ENCODE measurements around the gene CSNK1E.

DNA sequence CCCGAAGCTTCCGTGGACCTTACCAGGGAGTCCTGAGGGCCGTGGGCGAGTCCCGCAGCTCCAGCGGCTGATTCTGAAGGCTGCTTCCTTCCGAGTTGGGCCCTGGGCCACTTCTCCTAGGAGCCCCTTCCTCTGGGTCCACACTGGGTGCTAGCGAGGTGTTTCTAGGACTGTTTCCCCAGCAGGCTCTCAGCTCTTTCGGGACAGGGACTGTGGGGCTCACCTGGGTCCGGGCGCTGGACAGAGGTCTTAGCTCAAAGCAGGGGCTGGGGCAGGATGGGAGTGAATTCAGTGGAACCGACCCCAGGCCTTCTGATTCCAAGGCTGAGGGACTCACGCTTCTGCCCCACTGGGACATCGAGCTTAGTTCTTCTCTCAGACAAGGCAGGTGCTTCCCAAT lies 29.3 kb upstream of the CSNK1E start:
- TF ChIP-seq, protein P1, sequence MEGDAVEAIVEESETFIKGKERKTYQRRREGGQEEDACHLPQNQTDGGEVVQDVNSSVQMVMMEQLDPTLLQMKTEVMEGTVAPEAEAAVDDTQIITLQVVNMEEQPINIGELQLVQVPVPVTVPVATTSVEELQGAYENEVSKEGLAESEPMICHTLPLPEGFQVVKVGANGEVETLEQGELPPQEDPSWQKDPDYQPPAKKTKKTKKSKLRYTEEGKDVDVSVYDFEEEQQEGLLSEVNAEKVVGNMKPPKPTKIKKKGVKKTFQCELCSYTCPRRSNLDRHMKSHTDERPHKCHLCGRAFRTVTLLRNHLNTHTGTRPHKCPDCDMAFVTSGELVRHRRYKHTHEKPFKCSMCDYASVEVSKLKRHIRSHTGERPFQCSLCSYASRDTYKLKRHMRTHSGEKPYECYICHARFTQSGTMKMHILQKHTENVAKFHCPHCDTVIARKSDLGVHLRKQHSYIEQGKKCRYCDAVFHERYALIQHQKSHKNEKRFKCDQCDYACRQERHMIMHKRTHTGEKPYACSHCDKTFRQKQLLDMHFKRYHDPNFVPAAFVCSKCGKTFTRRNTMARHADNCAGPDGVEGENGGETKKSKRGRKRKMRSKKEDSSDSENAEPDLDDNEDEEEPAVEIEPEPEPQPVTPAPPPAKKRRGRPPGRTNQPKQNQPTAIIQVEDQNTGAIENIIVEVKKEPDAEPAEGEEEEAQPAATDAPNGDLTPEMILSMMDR (IDR thresholded peaks at IDR 0.05), result no peak
- TF ChIP-seq POLR2AphosphoS5 (IDR thresholded peaks at IDR 0.05) (no peak), EP300 (IDR thresholded peaks at IDR 0.05) (no peak)

All from upper lobe of left lung (tissue), 4 donors.